CD4-positive, alpha-beta T cell treated with Interleukin-6 at 100 ng/mL for 8 hours (primary cell): ENCODE measurements around the gene VARS1.
"Not testable (repeated sequence)": the region's sequence is repeated elsewhere in the genome, so short reads cannot be mapped to it uniquely, and the experiment has no call there.

Source experiments
- DNase-seq: peaks from one replicate; pipeline ENCODE4 v3.0.0-alpha.2; 2020; ENCODE audit warnings: mixed read lengths, low spot score

The VARS1 gene

DNA sequence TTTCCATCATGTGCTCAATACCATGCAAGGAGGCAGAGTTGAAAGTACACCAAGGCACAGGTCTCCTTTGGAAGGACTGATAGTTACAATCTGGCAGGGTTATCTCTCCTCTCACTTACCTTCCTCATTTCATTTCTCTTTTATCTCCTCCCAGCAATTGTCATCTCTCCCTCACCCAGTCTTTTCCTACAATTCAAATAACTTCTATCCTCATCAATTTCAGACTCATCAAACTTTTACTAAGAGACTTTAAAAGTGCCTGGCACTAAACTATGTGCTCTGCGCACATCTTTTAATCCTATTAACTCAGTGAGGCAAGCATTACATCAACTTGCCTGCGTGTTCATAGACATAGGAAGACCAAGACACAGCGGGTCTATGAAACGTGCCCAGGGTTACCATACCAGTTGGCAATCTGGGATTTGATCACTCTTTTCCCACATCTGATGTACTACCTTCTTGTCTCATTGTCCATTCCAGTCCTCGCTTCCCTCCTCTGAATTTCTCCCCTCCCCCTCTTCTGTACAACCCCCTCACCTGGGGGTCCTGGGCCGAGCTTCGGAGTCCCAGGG lies 1.2 kb downstream of the VARS1 start:
- DNase-seq = no peak

DNA sequence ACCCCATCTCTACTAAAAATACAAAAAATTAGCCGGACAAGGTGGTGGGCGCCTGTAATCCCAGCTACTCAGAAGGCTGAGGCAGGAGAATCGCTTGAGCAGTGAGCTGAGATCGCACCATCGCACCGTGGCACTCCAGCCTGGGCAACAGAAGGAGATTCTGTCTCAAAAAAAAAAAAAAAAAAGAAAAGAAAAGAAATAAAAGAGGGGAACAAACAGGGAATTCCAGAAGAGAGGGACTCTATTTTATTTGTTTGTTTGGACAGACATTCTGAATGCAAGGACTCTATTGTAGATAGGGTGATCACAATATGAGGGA lies 1.7 kb downstream of the VARS1 start:
- DNase-seq = not testable (repeated sequence)

DNA sequence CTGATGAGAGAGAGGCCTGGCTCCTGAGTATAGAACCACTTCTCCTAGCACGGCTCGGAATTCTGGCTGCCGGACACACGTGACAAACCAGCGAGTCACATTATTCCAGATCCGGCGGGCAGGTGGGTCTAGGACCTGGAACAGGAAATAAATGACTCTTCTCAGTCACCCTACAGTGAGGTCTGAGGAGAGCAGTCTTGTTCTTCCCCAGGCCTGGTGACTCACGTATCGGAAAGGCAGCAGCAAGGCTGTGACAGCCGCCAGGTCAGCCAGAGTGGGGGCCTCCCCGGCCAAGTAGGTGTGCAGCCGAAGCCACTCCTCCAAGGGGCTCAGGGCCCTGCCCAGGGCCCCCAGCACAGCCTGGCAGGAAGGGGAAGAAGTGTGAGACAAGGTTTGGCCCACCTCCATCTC lies 2.8 kb downstream of the VARS1 start:
- DNase-seq = no peak

DNA sequence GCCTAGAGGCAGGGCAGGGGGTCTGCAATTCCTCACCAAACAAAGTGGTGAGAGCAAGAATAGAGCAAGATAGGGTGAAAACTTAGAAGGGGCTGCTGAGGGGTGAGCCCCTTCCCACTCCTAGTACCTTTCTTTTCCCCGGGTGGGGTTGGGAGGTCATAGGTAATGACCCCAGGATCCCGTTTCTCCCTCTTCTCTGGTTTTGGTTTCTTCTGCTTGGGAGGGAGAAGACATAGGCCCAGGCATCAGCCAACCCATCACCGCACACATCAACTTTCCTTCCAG lies 3.5 kb downstream of the VARS1 start:
- DNase-seq = no peak

DNA sequence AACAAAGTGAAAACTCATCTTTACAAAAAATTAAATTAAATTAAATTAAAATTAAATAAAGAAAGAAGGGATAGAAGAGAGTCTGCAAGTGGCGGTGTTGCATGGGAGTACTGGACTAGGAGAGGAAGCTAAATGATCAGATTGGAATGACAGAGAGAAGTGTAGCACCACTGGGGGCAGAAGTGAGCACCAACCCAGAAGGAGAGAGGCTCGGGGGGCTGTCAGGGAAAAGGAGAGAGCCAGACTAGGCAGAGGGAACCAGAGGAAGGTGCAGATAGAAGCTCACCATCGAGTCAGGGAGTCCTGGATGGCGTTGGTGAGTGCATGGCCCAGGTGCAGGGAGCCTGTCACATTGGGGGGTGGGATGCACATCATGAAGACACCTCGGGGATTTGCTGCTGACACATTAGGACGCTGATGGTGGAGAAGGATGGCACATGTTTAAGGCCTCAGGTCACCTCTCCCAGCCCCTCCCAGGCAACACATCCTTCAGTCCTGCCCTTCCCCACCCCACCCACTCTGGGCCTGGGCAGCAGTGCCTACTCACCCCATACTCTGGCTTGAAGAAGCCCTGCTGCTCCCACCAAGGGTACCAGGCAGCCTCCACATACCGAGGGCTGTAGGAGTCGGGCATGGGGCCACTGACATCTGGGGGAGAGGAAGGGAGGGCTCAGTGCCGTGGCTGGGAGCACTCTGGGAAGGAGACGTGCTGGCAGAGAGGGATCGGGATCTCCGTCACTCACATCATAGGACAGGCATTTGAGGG lies 4.0 kb downstream of the VARS1 start:
- no peak for DNase-seq

DNA sequence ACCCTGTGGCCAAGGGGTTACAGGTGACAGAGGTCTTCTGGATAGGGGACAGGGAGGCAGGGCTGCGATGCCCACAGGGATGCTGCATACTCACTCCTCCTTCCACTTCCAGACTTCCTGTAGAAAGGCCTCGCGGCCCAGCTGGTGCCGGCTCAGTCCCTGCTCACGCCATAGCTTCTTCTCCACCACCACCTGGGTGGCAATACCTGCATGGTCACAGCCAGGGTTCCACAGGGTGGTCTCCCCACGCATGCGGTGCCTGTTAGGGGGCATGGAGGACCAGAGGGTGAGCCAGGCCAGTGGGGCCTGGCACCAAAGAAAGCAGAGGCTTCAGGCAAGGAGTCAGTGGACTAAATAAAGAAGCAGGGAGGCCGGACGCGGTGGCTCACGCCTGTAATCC lies 10.1 kb downstream of the VARS1 start:
- DNase-seq = no peak

DNA sequence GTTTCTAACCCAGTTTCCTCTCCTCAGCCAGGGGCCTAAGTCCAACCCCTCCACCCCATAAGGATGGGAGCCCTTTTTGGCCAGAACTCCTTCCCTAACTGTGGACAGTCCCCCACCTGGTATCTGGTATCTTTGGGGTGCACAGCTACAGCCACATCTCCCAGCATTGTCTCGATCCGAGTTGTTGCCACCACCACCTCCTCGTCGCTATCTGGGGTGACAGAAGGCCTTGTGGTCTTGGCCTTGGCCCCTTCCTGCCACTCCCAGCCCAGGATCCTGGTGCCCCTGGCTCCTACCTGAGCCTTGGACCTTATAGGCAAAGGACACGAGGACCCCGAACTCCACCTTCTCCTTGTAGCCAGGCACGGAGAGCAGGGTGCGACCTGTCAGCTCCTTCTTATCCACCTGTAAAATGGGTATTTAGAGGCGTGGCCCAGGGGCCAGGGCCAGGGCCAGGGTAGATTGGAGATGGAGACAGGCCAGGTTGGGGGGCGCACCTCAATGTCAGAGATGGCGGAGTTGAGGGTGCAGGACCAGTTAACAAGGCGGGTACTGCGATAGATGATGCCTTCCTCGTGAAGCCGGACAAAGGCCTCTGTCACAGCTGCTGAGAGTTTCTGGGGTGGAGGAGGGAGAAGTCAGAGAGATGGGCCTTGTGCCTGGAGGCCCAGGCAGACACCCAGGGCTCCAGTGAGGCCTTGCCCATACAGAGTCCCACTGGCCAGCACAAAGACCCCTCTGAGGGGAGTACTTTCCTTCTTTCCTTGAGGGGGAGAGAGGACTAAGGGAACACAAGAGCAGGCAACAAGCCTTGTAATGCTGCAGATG lies 11.2 kb downstream of the VARS1 start:
- no peak for DNase-seq

DNA sequence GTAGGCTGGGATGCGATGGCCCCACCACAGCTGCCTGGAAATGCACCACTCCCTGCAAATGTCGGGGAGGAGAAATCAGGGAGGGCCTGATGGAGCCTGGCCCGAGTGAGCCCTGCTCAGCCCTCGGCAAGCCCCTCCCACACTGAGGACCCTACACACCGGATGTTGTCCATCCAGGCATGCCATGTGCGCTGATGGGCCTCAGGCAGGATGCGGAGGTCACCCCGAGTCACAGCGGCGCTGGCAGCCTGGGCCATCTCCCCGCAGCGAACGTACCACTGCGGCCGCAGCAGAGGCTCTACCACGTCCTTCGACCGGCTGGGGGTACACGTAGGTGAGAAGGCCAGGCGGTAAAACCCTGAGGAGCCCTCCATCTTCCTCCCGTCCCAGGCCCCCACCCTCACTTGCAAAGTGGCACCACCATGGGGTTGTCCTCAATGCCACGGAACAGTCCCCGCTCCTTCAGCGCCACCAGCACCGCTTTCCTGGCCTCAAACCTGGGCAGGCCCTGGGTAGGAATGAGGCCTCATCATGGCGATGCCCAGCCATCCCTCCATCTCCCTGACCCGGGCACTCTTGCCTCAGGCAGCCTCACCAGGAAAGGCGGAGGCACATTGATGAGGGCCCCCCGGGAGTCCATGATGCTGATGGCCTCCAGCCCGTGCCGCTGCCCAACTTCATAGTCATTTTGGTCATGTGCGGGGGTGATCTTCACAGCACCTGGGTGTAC lies 13.3 kb downstream of the VARS1 start:
- DNase-seq = no peak

DNA sequence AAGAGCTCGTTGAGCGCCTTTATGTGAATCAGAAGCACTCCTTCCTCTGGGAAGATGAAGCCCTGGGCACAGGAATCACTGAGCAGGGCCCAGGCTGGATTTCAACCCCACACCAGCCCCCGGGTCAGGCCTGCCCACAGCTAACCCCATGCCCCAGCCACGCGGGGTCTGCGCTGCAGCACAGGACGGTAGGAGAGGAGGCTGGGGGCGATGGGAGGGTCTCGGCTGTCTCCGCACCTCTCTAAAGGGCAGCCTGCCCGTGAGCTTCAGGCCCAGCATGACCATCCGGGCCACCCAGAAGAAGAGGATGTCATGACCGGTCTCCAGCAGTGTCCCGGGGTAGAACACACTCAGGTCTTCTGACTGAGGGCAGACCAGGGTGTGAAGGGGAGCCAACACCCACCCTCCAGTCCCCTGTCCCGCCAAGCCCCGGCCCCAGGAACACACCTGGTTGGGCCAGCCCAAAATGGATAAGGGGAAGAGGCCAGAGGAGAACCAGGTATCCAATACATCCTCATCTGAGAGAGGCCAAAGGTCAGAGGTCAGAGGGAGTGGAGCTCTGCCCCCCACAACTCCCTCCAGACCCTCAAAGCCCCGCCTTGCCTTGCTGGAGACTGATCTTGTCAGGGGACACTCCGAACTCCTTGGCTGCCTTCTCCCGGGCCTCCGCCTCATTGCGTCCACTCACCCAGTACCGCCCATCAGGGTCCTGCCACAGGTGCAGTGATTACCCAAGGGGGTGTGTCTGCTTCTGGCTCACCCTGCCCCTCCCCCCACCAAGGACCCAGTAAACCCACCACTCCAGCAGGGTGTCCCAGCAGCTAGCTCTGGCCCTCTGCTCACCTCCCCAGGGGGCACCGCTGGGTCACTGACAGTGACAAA lies 14.1 kb downstream of the VARS1 start:
- DNase-seq = no peak

DNA sequence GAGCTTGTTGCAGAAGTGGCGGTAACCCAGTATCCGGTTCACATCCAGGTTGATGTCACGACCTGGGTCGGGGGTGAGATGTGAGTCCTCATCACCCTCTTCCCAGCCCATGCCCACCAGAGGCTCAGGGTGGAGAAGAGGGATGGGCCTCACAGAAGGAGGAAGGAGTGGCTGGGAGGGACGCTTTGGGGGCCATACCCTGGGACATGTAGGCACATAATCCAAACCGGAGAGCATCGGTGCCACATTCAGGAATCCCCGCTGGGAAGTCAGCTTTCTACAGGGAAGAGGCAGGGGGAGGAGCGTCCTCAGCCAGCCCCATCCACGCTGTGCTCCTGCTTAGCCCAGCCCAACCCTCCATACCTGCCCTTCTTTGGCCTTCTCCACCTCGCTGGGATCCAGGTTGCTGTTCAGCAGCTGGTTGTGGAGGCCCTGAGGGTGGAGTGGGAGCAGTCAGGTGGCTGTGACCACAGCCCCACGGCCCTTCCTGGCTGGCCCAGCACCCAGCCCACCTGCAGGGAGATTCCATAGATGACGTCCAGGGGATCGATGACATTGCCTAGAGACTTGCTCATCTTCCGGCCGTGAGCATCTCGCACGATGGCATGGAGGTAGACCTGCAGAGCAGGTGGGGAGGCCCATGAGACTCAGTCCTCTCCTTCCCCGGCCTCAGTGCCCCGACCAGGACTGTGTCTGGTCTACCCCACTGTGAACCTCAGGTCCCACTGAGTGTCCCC lies 14.9 kb downstream of the VARS1 start:
- no peak for DNase-seq

DNA sequence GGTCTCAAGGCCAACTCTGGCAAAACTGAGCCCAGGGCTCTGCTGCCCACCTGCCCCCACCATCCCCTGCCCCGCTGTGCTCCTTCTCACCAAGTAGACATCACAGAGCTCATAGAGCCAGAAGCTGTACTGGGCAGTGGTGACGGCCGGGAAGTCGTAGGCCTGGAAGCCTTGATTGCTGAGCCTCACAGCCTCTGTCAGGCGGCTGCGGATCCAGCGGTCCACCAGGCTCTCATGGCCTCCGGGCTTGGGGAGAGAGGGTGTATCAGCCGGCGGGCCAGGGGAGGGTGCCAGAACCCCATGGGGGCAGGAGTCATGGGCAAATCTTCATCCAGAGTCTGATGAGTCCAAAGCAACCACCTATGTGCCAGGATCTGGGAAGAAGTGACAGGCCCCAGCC lies 15.6 kb downstream of the VARS1 start:
- no peak for DNase-seq

DNA sequence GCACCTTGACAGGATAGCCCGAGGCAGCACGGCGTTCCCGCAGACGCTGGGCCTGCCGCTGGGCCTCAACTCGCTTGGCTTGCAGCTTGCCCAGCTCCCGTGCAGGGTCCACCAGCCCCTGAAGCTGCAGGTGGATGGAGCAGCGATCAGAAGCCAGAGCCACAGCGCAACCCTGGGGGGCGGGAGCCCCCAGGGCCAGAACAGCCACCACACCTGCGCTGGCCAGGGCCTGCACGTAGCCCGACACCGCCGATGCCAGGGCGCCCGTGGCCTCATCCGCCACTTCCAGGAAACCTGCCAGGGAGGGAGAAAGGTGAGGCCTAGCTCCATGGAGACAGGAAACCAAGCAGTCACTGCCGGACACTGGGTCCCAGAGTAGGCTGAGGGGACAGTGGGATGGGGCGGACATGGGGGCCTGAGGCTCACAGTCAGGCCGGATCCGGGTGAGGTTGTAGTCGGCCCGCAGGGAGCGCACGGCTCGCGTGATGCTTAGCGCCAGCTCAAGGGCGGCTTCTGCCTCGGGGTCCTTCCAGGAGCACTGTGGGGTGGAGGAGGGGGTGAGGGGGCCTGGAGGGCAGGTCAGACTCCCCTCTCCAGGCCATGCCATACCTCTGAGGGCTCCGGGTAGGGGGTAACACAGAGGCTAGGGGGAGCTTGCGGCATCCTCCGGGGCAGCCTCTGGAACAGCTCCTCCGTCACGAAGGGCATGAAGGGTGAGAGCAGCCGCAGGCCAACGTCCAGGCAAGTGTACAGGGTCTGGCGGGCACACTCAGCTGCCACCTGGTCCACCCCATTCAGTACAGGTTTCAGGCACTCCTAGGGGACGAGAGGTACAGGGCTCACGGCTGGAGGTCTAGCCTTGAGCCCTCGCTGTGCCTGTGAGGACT lies 16.3 kb downstream of the VARS1 start:
- DNase-seq = no peak

DNA sequence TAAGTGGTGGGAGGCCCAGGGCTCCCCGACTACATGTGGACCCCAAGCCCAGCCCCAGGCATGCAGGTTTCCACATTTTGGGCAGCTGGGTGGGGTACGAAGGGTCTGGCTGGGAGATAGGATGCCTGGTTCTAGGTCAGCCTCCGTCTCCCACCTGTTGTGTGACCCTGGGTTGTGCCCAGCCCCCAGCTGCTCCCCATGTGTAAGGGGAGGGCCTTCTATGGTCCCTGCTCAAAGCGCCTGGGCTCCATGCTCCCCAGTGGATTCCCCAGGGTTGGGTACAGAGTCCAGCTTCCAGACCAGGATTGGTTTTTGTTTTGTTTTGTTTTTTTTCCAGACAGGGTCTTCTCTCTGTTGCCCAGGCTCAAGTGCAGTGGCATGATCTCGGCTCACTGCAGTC lies 17.4 kb downstream of the VARS1 start:
- DNase-seq = no peak

DNA sequence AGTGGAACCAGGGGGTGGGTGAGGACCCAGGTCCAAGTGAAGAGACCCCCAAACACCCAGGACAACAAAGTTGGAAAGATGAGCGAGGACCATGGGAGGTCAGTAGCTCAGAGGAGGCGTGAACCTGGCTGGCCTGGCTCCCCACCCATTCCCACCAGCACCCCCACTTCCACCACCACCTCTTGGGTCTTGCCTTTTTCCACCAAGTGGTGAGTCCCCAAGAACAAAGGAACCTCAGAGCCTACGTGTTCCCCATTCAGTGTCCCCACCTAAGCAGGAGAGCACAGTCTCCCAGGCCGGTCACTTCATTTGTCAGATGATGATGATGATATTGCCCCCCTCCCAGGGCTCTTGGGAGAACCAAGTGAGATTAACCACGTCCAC lies 17.9 kb downstream of the VARS1 start:
- no peak for DNase-seq

DNA sequence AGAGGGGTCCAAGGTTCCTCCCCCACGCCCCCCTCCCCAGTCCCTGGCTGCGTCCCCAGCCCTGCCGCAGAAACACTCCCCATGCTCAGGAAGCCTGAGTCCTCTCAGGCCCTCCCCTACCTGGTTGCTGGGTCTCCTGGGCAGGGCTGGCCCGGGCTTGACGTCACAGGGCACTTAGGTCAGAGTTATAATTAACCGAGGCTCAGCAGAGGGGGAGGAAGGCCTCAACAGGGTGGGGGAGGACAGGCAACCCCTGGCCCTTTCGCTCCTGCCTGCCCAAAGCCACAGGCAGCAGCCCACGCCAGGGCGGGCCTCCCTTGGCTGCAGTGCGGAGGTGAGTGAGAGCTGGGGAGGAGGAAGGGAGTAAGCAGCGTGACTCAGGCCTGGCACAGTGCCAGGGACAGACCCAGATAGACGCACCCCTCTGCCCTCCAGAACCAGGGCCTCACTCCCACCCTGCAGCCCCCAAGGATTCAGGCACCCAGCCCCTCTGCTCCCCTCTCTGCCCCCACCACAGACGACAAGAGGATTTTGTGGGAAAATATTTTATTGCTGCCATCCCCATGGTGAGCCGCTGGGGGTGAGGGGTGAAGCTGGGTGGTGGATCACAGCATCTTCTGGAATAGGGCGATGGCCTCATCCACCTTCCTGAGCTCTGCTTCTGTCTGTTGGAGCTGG lies 18.4 kb downstream of the VARS1 start, which contains the start of gene VWA7:
TSS of gene VWA7 (minus strand) at position 340 of the 678 bp plus-strand sequence. CDS start 549 bp downstream, outside the sequence.
- DNase-seq = peak; percentile 63

DNA sequence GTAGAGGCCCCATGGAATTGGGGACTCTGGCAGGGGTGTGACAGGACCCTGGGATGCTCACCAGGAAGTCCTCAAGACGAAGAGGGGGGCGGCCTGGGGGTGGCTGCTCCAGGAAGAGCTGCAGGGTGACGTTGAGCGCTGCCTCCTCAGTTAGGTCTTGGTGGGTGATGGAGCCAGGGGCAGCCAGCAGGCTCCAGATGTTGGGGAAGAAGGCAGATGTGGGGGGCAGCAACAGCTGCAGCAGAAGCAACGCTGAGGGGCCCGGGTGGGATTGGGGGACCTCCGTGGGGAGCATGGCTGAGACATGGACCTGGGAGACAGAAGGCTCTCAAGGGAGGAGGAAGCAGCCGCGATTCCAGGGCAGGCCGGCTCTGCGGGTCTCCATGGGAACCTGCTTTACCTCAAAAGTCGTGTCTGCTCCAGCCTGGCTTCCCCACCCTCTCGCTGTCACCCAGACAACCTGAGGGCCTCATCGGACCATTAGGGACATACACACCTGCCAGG lies 19.0 kb downstream of the VARS1 start:
- no peak for DNase-seq

DNA sequence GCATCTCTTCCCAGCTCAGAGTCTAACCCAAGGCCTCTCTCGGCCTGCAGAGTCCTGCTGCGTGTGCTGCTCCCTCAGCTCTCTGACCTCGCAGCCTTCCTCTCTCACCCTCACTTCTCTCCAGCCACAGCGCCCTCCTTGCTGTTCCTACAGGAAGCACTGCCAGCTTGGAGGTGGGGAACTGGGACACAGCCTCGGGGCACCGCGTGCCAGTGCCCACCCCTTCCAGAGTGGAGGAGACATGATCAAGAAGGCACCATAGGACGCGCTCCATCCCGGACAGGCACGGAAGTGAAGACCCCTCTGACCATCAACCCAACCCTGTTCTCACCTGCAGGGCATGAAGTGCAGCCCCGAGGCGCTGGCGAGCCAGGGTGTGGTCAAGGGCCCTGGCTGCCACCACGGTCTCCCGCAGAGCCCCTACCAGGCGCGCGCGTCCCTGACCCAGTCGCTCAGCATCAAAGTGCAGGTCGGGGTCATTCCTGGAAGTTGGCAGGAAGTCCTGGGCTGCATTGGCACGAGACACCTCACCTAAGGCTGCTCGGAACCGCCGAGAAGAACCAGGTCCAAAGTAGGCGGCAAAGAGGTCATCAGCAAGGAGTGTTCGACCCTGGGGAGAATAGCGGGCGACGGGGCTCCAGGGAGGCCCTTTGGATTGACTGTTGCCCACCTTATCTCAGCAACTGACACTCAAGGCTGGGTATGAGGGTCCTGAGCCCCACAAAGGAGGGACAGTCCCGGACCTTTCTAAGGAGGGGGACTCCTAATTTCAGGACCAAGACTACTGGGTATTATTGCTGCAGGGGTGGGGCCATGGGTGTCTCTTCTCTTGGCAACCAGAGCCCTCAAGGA lies 19.7 kb downstream of the VARS1 start:
- no peak for DNase-seq

DNA sequence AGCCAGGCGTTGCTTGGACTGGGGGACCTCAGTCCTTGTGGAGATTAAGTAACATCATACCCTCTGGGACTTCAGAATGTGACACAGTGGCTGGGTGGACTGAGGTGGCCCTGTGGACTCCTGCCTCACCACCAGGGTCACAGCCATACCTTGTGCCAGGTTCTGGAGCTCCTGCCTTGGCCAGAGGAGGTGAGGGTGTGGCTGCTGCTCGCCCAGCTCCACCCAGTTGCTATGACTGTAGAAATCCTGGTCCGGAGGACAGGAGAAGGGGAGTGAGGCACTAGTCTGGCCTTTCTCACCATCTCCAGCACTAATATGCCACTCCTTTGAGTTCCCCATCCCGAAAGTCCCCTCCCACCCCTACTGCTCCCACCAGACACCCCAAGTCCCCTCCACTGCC lies 20.4 kb downstream of the VARS1 start:
- no peak for DNase-seq
